Ishikawa (cell line): ENCODE measurements around the gene FALEC.

ENCODE experiments used
- YY1 ChIP-seq: IDR thresholded peaks from 2 replicates; pipeline ENCODE4 v1.6.1; 2012; ENCODE audit warnings: low read depth
- TF ChIP-seq, protein P1 (sequence below): IDR thresholded peaks from 2 replicates; pipeline ENCODE4 v1.6.1; 2012

DNA sequence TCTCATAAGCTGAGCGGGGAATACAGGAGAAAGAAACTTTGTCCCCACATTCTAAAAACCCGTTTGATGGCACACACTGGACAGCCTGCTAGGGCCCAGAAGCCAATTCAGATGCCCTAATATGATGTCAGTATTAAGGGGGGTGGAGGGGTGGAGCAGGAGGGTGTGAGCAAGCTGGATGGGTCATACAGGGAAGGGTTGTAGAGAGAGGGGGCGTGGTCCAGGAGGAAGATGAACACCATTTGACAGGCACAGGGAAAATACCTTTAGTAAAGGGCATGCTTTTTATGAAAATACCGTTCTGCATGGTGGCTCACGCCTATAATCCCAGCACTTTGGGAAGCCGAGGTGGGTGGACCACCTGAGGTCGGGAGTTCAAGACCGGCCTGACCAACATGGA lies 22.4 kb upstream of the FALEC start:
- no peak for TF ChIP-seq YY1
- TF ChIP-seq, protein P1, sequence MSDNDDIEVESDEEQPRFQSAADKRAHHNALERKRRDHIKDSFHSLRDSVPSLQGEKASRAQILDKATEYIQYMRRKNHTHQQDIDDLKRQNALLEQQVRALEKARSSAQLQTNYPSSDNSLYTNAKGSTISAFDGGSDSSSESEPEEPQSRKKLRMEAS: no peak
